ENCODE data around the gene POFUT2.

POFUT2 gene

DNA sequence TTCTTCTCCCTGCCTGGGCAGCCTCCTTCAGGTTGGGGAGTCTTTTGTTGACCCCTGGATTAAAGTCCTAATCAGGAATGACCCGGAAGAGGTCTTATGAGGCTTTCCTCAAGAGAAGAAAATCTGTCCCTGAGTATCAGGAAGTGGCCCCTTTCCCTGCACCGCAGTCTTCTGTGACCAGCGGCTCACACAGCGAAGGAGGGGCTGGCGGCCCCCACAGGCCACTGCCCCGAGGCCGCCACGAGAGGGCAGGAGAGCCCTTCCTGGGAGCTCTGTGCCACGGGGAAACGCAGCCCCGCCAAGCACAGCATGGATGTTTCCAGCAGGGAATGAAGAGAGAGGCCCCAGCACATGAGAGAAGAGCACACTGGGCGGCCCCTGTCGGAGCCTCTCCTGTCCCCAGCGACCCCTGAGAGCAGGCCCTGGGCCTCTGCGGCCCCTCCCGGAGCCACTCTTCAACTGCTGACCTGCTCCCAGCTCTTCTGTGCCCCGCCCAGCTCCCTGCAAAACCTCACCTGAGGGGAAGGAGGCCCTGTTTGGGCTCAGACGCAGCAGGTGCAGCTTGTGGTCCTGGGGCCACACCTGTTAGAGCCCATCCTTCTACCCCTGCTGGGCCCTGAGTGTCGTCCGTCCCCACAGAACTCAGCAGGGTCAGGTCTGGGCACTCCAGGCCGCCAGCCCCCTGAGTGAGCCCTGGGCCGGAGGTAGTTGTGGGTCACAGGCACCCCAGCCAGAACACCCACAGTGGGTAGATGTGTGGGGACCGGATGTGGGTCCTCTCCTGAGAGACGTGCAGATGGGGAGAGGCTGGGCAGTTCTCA lies 4.9 kb upstream of the POFUT2 start:
- peak overlapping the region; percentile 23 for H3K4me3 Mint-ChIP-seq

DNA sequence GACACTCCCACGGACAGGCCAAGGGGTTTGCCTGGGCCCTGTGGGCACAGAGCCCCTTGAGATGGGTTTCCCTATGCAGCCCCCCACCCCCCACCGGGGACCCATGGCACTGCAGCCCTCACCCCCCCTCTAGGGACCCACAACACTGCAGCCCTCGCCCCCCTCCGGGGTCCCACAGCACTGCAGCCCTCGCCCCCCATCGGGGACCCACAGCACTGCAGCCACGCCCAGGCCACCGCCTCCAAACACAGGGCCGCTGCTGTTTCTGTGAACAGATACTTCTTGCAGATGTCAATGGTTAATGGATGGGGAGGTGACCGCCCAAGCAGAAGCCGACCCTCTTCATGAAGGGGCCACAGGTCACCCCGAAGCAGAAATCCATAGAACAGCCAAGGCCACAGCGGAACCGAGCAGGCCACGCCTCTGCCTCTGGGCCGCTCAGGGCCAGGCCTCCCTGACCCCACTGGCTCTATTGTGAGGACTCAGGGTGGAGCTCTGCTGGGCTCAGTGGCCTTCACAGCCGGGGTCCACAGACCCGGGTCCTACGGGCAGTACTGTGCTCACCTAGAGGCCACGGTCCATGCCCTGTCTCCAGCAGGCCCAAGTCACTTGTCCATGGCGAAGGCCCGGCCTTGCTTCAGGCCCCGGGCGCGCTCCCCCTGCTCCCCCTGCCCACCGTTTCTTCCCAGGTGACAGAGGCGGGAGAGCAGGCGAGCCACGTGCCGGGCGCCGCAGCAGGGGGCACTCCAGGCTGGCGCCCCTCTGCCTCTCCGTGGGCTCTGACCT lies 4.1 kb upstream of the POFUT2 start:
- H3K9me3 Mint-ChIP-seq, result no peaks in the 10 kb centered on the region
- H3K27ac Mint-ChIP-seq, result peak overlapping the region; percentile 37
- peaks cover 29% of the 10 kb centered on the region for H3K27me3 Mint-ChIP-seq
- H3K4me1 Mint-ChIP-seq (ENCODE audit: low read depth), result peaks cover 32% of the 10 kb centered on the region
- intact Hi-C loops (cut with micrococcal nuclease), result loop anchor here (1.0 to 2.0 kb wide), 4 partner anchors 17 to 529 kb away; no protein-coding TSS in a partner anchor
- no peak overlapping the region for H3K4me3 Mint-ChIP-seq
- peaks cover 5% of the 10 kb centered on the region for H3K36me3 Mint-ChIP-seq (ENCODE audit: low read depth)

More for the DNA sequence above, 4.9 kb upstream of the POFUT2 start:
- Mint-ChIP-seq H3K36me3 (ENCODE audit: low read depth) (peaks cover 4% of the 10 kb centered on the region), H3K27me3 (peaks cover 29% of the 10 kb centered on the region), H3K9me3 (no peaks in the 10 kb centered on the region), H3K4me1 (ENCODE audit: low read depth) (peaks cover 32% of the 10 kb centered on the region), H3K27ac (peak overlapping the region; percentile 37)
- intact Hi-C loops (cut with micrococcal nuclease), result loop anchor here (1.0 to 2.0 kb wide), 4 partner anchors 16 to 528 kb away; no protein-coding TSS in a partner anchor

GRCh38 chr21:45290948-45291612 lies 3.4 kb upstream of the POFUT2 start:
- peaks cover 5% of the 10 kb centered on the region for H3K36me3 Mint-ChIP-seq (ENCODE audit: low read depth)
- no peak overlapping the region for H3K4me3 Mint-ChIP-seq
- peaks cover 29% of the 10 kb centered on the region for H3K27me3 Mint-ChIP-seq
- no peak overlapping the region for H3K27ac Mint-ChIP-seq
- H3K9me3 Mint-ChIP-seq, result no peaks in the 10 kb centered on the region
- H3K4me1 Mint-ChIP-seq (ENCODE audit: low read depth), result peaks cover 38% of the 10 kb centered on the region
- intact Hi-C loops (cut with micrococcal nuclease), result no loop called here

DNA sequence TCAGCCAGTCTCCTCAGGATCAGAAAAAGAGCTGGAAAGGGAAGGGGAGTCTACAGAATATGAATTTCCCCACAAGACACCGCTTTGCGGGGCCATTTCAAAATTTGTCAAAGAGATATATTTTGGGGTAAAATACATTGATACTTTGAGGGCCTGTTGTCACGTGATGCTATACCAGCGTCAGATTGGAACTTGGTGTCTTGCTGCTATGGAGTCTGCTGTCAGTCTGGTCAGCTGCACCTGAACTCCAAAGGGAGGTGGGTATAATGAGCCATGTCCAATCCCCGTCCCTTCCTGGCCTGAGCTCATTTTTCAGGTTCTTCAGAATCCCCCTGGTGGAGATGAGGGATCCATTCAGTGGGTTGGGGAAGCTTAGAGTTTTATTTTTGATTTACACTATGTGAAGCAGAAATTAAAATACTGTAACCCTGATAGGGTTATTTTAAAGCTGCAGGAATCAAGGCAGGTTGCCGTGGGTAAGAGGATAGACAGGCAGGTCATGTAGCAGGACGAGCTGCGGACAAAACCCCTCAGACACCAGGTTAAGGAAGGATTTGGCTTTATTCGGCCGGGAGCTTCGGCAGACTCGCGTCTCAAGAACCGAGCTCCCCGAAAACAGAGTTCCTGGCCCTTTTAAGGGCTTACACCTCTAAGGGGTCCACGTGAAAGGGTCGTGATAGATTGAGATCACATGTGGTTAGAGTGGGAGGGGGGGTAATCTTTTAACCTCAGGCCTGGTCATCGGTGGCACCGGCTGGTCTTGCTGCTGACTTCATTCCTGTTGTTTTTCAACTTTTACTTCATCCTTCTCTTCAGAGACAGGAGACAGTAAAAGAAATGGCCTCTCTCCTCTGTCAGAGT lies 2.2 kb upstream of the POFUT2 start:
- H3K4me1 Mint-ChIP-seq (ENCODE audit: low read depth), result peaks cover 45% of the 10 kb centered on the region
- H3K4me3 Mint-ChIP-seq, result no peak overlapping the region
- no peaks in the 10 kb centered on the region for H3K9me3 Mint-ChIP-seq
- H3K27me3 Mint-ChIP-seq, result peaks cover 20% of the 10 kb centered on the region
- intact Hi-C loops (cut with micrococcal nuclease), result loop anchor here (5.0 kb wide), 1 partner anchor 153 kb away; no protein-coding TSS in a partner anchor
- H3K27ac Mint-ChIP-seq, result no peak overlapping the region
- peaks cover 16% of the 10 kb centered on the region for H3K36me3 Mint-ChIP-seq (ENCODE audit: low read depth)

DNA sequence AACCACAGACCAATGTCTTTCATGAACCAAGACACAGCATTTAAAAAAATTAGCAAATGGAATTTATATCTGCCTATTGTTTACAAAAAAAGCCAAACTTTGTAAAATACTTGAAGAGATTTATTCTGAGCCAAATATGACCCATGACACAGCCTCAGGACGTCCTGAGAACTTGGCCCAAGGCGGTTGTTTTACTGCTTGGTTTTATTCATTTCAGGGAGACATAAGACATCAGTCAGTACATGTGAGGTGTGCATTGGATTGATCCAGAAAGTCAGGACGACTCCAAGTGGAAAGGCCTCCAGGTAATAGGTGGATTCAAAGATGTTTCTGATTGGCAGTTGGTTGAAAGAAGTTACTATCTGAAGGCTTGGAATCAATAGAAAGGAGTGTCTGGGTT lies 1.4 kb upstream of the POFUT2 start:
- H3K27ac Mint-ChIP-seq, result no peak overlapping the region
- H3K9me3 Mint-ChIP-seq, result no peaks in the 10 kb centered on the region
- peaks cover 24% of the 10 kb centered on the region for H3K36me3 Mint-ChIP-seq (ENCODE audit: low read depth)
- H3K4me3 Mint-ChIP-seq, result no peak overlapping the region
- peaks cover 13% of the 10 kb centered on the region for H3K27me3 Mint-ChIP-seq
- H3K4me1 Mint-ChIP-seq (ENCODE audit: low read depth), result peaks cover 38% of the 10 kb centered on the region
- intact Hi-C loops (cut with micrococcal nuclease), result loop anchor here (5.0 kb wide), 1 partner anchor 152 kb away; no protein-coding TSS in a partner anchor

DNA sequence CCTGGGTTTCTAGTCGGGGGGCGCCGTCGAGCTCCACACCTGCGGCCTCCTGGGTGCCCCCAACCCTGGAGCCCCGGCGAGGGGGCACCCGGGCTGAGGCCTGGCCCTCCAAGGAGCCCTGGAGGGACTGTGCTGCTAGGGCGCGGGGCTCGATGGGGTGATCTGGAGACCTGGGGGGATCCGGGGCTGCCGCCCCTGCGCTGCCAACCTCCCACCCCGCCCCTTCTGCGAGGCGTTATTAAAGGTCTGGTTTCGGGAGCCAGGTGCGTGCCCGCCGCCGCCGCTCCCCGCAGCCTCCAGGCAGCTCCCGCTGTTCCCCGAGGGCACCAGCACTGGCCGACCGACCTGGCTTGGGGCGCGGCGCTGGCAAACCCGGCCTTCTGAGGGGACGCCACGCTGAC lies 746 bp upstream of the POFUT2 start:
- intact Hi-C loops (cut with micrococcal nuclease), result loop anchor here (5.0 kb wide), 1 partner anchor 151 kb away; no protein-coding TSS in a partner anchor
- Mint-ChIP-seq H3K4me3 (peak overlapping the region; percentile 85), H3K36me3 (ENCODE audit: low read depth) (peaks cover 31% of the 10 kb centered on the region), H3K27me3 (peaks cover 7% of the 10 kb centered on the region), H3K4me1 (ENCODE audit: low read depth) (peaks cover 37% of the 10 kb centered on the region), H3K27ac (peak overlapping the region; percentile 87), H3K9me3 (no peaks in the 10 kb centered on the region)

- intact Hi-C loops (cut with micrococcal nuclease), result loop anchor here (5.0 kb wide), 1 partner anchor 150 kb away; no protein-coding TSS in a partner anchor
- H3K27ac Mint-ChIP-seq, result no peak overlapping the region
These were observed 841 bp downstream of the POFUT2 start for GRCh38 chr21:45286671-45287437.

DNA sequence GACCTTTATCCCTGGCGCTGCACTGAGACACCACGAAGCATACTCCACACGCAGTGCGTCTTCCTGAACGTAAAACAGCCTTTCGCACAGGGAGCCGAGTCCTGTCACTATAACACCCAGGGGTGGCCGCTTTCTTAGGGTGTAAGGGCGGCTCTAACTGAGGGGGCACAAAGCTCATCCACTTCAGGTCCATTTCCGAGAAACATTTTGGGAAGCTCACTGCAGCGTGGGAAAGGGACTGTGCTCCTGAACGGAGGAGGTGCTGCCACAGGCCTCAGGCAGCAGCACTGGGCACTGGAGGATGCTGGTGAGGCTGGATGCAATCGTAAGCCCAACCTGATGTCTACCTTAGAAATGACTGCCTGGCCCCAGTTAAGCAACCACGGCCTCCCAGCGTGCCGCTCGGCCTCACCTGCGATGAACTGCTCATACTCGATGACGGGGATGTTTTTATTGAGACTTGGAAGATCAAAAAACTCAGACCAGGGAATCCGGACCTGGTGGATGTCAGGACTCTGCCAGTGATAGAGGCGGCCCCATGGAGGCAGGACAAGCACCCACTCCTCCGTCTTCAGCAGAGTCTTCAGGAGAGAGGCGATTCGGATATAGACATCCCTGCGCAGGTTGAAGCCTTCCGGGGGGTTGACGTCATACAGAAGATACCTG lies 2.3 kb downstream of the POFUT2 start:
- Mint-ChIP-seq H3K27ac (no peak overlapping the region), H3K27me3 (no peaks in the 10 kb centered on the region), H3K4me1 (ENCODE audit: low read depth) (peaks cover 18% of the 10 kb centered on the region), H3K36me3 (ENCODE audit: low read depth) (peaks cover 61% of the 10 kb centered on the region), H3K9me3 (no peaks in the 10 kb centered on the region), H3K4me3 (no peak overlapping the region)
- intact Hi-C loops (cut with micrococcal nuclease), result loop anchor here (5.0 kb wide), 1 partner anchor 148 kb away; no protein-coding TSS in a partner anchor

More at GRCh38 chr21:45286671-45287437, 841 bp downstream of the POFUT2 start:
- H3K27me3 Mint-ChIP-seq, result no peaks in the 10 kb centered on the region
- H3K4me3 Mint-ChIP-seq, result peak overlapping the region; percentile 85
- H3K4me1 Mint-ChIP-seq (ENCODE audit: low read depth), result peaks cover 24% of the 10 kb centered on the region
- H3K9me3 Mint-ChIP-seq, result no peaks in the 10 kb centered on the region
- H3K36me3 Mint-ChIP-seq (ENCODE audit: low read depth), result peaks cover 46% of the 10 kb centered on the region

GRCh38 chr21:45284456-45284741 lies 3.3 kb downstream of the POFUT2 start:
- H3K27me3 Mint-ChIP-seq, result no peaks in the 10 kb centered on the region
- no peak overlapping the region for H3K27ac Mint-ChIP-seq
- H3K36me3 Mint-ChIP-seq (ENCODE audit: low read depth), result peaks cover 71% of the 10 kb centered on the region
- no peak overlapping the region for H3K4me3 Mint-ChIP-seq
- intact Hi-C loops (cut with micrococcal nuclease), result no loop called here
- peaks cover 16% of the 10 kb centered on the region for H3K4me1 Mint-ChIP-seq (ENCODE audit: low read depth)
- H3K9me3 Mint-ChIP-seq, result no peaks in the 10 kb centered on the region

- intact Hi-C loops (cut with micrococcal nuclease), result no loop called here
- H3K27me3 Mint-ChIP-seq, result no peaks in the 10 kb centered on the region
- H3K4me3 Mint-ChIP-seq, result no peak overlapping the region
- peaks cover 73% of the 10 kb centered on the region for H3K36me3 Mint-ChIP-seq (ENCODE audit: low read depth)
- H3K4me1 Mint-ChIP-seq (ENCODE audit: low read depth), result peaks cover 16% of the 10 kb centered on the region
- no peaks in the 10 kb centered on the region for H3K9me3 Mint-ChIP-seq
- H3K27ac Mint-ChIP-seq, result no peak overlapping the region
These were observed 3.9 kb downstream of the POFUT2 start for GRCh38 chr21:45283611-45284455.

GRCh38 chr21:45283035-45283610 lies 4.6 kb downstream of the POFUT2 start:
- Mint-ChIP-seq H3K4me1 (ENCODE audit: low read depth) (peaks cover 16% of the 10 kb centered on the region), H3K27ac (no peak overlapping the region), H3K4me3 (no peak overlapping the region), H3K36me3 (ENCODE audit: low read depth) (peaks cover 73% of the 10 kb centered on the region), H3K27me3 (no peaks in the 10 kb centered on the region), H3K9me3 (no peaks in the 10 kb centered on the region)
- intact Hi-C loops (cut with micrococcal nuclease), result no loop called here
